GM13976 (cell line): ENCODE measurements around the gene INVS.
A peak's percentile ranks its signal among the peaks of the same experiment; 100 is the strongest.
"Not testable (repeated sequence)": the region's sequence is repeated elsewhere in the genome, so short reads cannot be mapped to it uniquely, and the experiment has no call there.

Experiments
- DNase-seq: peaks from one replicate; pipeline ENCODE4 v3.0.0; 2012; ENCODE audit warnings: low spot score
- in situ Hi-C: fragments of 300-500 bp; cut with MboI; formaldehyde crosslinking; loops from one replicate; pipeline ENCODE4 v1.12.0; 2022; ENCODE audit warnings: low sequenced_read_pairs, mixed read lengths, inconsistent platforms; ENCODE audit not compliant: unreplicated experiment
- TF ChIP-seq, protein P1 (sequence below): IDR thresholded peaks from 2 replicates; pipeline ENCODE4 v1.5.1; 2012; ENCODE audit warnings: borderline replicate concordance, mild to moderate bottlenecking; ENCODE audit not compliant: insufficient read depth; ENCODE audit errors: extremely low read depth, missing control alignments, control extremely low read depth

INVS gene

DNA sequence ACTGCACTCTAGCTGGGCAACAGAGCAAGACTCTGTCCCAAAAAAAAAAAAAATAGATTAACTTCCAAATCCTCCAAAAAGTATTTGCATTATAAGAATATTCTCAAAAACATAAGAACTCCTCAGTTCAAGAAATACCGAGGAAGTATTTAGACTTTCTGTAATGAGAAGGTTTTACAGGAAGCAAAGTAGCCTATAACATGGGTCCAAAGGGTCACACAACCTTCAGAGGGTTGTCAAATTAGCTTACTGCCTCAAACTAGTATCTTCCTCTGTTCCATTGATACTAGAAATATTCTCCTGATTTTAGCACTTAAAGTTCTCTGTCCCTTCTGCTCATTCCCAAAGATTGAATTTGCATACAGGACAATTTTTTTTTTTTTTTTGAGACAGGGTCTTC is 121.9 kb downstream of the INVS start:
- TF ChIP-seq, protein P1, sequence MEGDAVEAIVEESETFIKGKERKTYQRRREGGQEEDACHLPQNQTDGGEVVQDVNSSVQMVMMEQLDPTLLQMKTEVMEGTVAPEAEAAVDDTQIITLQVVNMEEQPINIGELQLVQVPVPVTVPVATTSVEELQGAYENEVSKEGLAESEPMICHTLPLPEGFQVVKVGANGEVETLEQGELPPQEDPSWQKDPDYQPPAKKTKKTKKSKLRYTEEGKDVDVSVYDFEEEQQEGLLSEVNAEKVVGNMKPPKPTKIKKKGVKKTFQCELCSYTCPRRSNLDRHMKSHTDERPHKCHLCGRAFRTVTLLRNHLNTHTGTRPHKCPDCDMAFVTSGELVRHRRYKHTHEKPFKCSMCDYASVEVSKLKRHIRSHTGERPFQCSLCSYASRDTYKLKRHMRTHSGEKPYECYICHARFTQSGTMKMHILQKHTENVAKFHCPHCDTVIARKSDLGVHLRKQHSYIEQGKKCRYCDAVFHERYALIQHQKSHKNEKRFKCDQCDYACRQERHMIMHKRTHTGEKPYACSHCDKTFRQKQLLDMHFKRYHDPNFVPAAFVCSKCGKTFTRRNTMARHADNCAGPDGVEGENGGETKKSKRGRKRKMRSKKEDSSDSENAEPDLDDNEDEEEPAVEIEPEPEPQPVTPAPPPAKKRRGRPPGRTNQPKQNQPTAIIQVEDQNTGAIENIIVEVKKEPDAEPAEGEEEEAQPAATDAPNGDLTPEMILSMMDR: no peak
- in situ Hi-C loops: loop anchor here (25.0 kb wide), 3 partner anchors 409 to 1034 kb away; partner anchors contain the start of gene NR4A3
- DNase-seq: no peak

GRCh38 chr9:100221538-100221937 is 122.5 kb downstream of the INVS start:
- in situ Hi-C loops: loop anchor here (25.0 kb wide), 3 partner anchors 409 to 1034 kb away; partner anchors contain the start of gene NR4A3
- DNase-seq: no peak

GRCh38 chr9:100222674-100223073 is 123.6 kb downstream of the INVS start:
- TF ChIP-seq, protein P1: peak; percentile 10
- DNase-seq: peak; percentile 26
- in situ Hi-C loops: loop anchor here (25.0 kb wide), 3 partner anchors 410 to 1035 kb away; partner anchors contain the start of gene NR4A3

More at GRCh38 chr9:100221538-100221937, 122.5 kb downstream of the INVS start:
- TF ChIP-seq, protein P1: no peak

- TF ChIP-seq, protein P1: no peak
- in situ Hi-C loops: no loop called here
- DNase-seq: no peak
Observed at GRCh38 chr9:100227636-100228035, 128.6 kb downstream of the INVS start.

GRCh38 chr9:100228352-100228869 is 129.4 kb downstream of the INVS start:
- TF ChIP-seq, protein P1: no peak
- in situ Hi-C loops: no loop called here

DNA sequence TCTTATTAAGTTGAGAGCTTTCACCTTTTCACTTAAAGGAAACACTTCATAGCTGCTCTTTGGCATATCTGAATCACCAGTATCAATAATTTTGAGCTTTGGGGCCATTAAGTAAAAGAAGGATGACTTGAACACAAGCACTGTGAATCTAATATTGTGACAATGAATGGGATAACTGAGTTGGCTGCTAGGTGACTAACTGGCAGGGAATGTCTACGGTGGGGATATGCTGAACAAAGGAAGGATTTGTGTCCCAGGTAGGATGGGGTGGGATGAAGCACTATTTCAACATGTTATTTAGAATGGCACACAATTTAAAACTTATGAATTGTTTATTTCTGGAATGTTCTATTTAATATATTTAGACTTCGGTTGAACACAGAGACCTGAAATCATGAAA is 130.1 kb downstream of the INVS start:
- in situ Hi-C loops: no loop called here
- TF ChIP-seq, protein P1: no peak
- DNase-seq: no peak

More at GRCh38 chr9:100228352-100228869, 129.4 kb downstream of the INVS start:
- no peak for DNase-seq

GRCh38 chr9:100229561-100229960 is 130.5 kb downstream of the INVS start:
- no peak for DNase-seq

GRCh38 chr9:100236986-100237385 is 137.9 kb downstream of the INVS start:
- DNase-seq, in situ Hi-C loops: not testable (repeated sequence)

More at GRCh38 chr9:100229561-100229960, 130.5 kb downstream of the INVS start:
- in situ Hi-C loops: no loop called here
- TF ChIP-seq, protein P1: no peak
